Activated CD4-positive, alpha-beta T cell treated with anti-CD3 and anti-CD28 coated beads, Interleukin-2, amount 10 ng/mL, durations not matched to agents 24 days and 14 days (primary cell): ENCODE results near the gene RPS6KA2. TPM values are rescaled to one million over a fixed set of nuclear protein-coding genes. Genes with fewer than 3 reads are reported as not detected.

Experiments used
- DNase-seq: peaks from one replicate; pipeline ENCODE4 v3.0.0; 2022
- H3K27ac Mint-ChIP-seq: one replicate; pipeline ENCODE4 v1.8.0; 2022; ENCODE audit warnings: mild to moderate bottlenecking, mixed read lengths
- H3K27me3 Mint-ChIP-seq: one replicate; pipeline ENCODE4 v1.8.0; 2022; ENCODE audit warnings: mixed read lengths
- H3K36me3 Mint-ChIP-seq: one replicate; pipeline ENCODE4 v1.8.0; 2022; ENCODE audit warnings: low read depth, mild to moderate bottlenecking, mixed read lengths
- H3K4me1 Mint-ChIP-seq: one replicate; pipeline ENCODE4 v1.8.0; 2021; ENCODE audit warnings: mixed read lengths
- H3K4me3 Mint-ChIP-seq: one replicate; pipeline ENCODE4 v1.8.0; 2022; ENCODE audit warnings: mild to moderate bottlenecking, moderate library complexity, mixed read lengths
- H3K9me3 Mint-ChIP-seq: one replicate; pipeline ENCODE4 v1.8.0; 2021; ENCODE audit warnings: mixed read lengths
- intact Hi-C: fragments of 100-400 bp; cut with micrococcal nuclease; formaldehyde crosslinking; loops from one replicate; pipeline ENCODE4 v1.15.1; 2023
- total RNA-seq: library from RNA; stranded (reverse); gene quantifications from 2 replicates; pipeline ENCODE4 v1.2.3, GENCODE V29; 2022

Gene RPS6KA2
- total RNA-seq, 1 donor from 2014 or later = 2.8 TPM

GRCh38 chr6:166478782-166479592 lies 148.1 kb downstream of the RPS6KA2 start:
- no peaks in the 10 kb centered on the region for H3K9me3 Mint-ChIP-seq
- no peak overlapping the region for H3K4me3 Mint-ChIP-seq
- H3K36me3 Mint-ChIP-seq = no peaks in the 10 kb centered on the region
- no peak overlapping the region for H3K27ac Mint-ChIP-seq
- no peaks in the 10 kb centered on the region for H3K27me3 Mint-ChIP-seq
- intact Hi-C loops = no loop called here
- H3K4me1 Mint-ChIP-seq = no peaks in the 10 kb centered on the region
- DNase-seq = no peak

- intact Hi-C loops = no loop called here
- DNase-seq = no peak
- Mint-ChIP-seq H3K36me3 (no peaks in the 10 kb centered on the region), H3K27me3 (no peaks in the 10 kb centered on the region), H3K4me1 (no peaks in the 10 kb centered on the region), H3K9me3 (no peaks in the 10 kb centered on the region), H3K4me3 (no peak overlapping the region), H3K27ac (no peak overlapping the region)
These were observed 149.2 kb downstream of the RPS6KA2 start for GRCh38 chr6:166477647-166478365.

DNA sequence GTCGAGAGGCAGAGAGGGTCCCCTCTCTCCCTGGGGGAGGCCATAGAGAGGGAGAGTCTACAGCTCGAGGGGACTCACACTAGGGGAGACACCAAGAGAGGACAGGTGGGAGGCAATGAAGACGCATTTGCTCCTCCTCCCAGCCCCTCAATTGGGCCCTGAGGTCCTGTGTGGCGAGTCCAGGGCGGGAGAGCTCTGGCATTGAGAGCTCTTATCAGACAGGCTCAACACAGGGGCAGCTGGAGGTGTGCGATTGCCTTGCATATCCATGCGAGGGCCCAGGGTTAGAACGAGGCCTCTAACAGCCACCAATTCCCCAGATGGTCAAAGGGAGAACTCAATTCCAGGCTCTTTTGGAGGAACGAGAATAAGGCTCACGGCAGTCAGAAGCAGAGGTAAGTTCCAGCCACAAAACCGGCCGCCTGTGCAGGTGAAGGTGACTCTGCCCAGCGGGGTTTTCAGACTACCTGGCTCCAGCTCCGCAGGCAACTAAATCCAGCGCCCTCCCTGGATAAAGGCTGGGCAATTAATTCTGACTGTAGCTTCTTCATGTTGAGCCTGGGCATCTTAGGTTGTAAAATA lies 150.3 kb downstream of the RPS6KA2 start:
- H3K27ac Mint-ChIP-seq = no peak overlapping the region
- no peaks in the 10 kb centered on the region for H3K36me3 Mint-ChIP-seq
- H3K4me3 Mint-ChIP-seq = no peak overlapping the region
- intact Hi-C loops = no loop called here
- no peak for DNase-seq
- H3K9me3 Mint-ChIP-seq = no peaks in the 10 kb centered on the region
- no peaks in the 10 kb centered on the region for H3K27me3 Mint-ChIP-seq
- H3K4me1 Mint-ChIP-seq = no peaks in the 10 kb centered on the region

GRCh38 chr6:166476061-166476591 lies 150.9 kb downstream of the RPS6KA2 start:
- no peaks in the 10 kb centered on the region for H3K27me3 Mint-ChIP-seq
- H3K4me3 Mint-ChIP-seq = no peak overlapping the region
- H3K36me3 Mint-ChIP-seq = no peaks in the 10 kb centered on the region
- no peak overlapping the region for H3K27ac Mint-ChIP-seq
- no peak for DNase-seq
- intact Hi-C loops = no loop called here
- H3K9me3 Mint-ChIP-seq = no peaks in the 10 kb centered on the region
- H3K4me1 Mint-ChIP-seq = no peaks in the 10 kb centered on the region

GRCh38 chr6:166474721-166475565 lies 152.1 kb downstream of the RPS6KA2 start:
- H3K9me3 Mint-ChIP-seq = no peaks in the 10 kb centered on the region
- intact Hi-C loops = no loop called here
- no peaks in the 10 kb centered on the region for H3K36me3 Mint-ChIP-seq
- no peak for DNase-seq
- H3K4me1 Mint-ChIP-seq = no peaks in the 10 kb centered on the region
- H3K4me3 Mint-ChIP-seq = no peak overlapping the region
- no peaks in the 10 kb centered on the region for H3K27me3 Mint-ChIP-seq
- no peak overlapping the region for H3K27ac Mint-ChIP-seq

GRCh38 chr6:166473886-166474571 lies 153.0 kb downstream of the RPS6KA2 start:
- Mint-ChIP-seq H3K4me1 (no peaks in the 10 kb centered on the region), H3K9me3 (no peaks in the 10 kb centered on the region), H3K4me3 (no peak overlapping the region), H3K36me3 (no peaks in the 10 kb centered on the region), H3K27me3 (no peaks in the 10 kb centered on the region), H3K27ac (no peak overlapping the region)
- intact Hi-C loops = no loop called here
- no peak for DNase-seq

DNA sequence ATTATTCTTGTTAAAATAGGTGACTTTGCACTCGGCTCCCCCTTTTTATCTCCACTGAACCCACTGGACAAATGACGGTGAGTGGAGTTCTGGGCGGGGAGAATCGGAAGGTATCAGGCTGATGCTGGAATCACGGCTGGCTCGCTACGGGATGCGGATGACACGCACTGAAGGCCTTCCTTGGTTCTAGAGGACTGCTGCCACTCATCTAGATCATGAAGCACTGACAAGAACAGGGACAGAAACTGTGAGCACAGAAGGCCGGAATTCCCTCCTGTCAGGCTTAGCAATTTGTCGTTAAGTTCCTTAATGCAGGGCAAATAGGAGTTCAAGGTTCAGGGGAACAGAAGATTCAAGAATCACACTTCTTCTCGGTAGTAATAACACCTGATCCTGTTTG lies 154.4 kb downstream of the RPS6KA2 start:
- H3K4me1 Mint-ChIP-seq = no peaks in the 10 kb centered on the region
- no peak overlapping the region for H3K4me3 Mint-ChIP-seq
- H3K9me3 Mint-ChIP-seq = no peaks in the 10 kb centered on the region
- no peak for DNase-seq
- H3K27ac Mint-ChIP-seq = no peak overlapping the region
- H3K27me3 Mint-ChIP-seq = no peaks in the 10 kb centered on the region
- intact Hi-C loops = no loop called here
- H3K36me3 Mint-ChIP-seq = no peaks in the 10 kb centered on the region

GRCh38 chr6:166471797-166472260 lies 155.2 kb downstream of the RPS6KA2 start:
- no peak for DNase-seq
- H3K4me1 Mint-ChIP-seq = no peaks in the 10 kb centered on the region
- intact Hi-C loops = no loop called here
- H3K9me3 Mint-ChIP-seq = no peaks in the 10 kb centered on the region
- no peaks in the 10 kb centered on the region for H3K27me3 Mint-ChIP-seq
- no peak overlapping the region for H3K27ac Mint-ChIP-seq
- H3K4me3 Mint-ChIP-seq = no peak overlapping the region
- no peaks in the 10 kb centered on the region for H3K36me3 Mint-ChIP-seq

- no peak overlapping the region for H3K4me3 Mint-ChIP-seq
- H3K4me1 Mint-ChIP-seq = no peaks in the 10 kb centered on the region
- no peaks in the 10 kb centered on the region for H3K9me3 Mint-ChIP-seq
- no peaks in the 10 kb centered on the region for H3K36me3 Mint-ChIP-seq
- DNase-seq = no peak
- no peak overlapping the region for H3K27ac Mint-ChIP-seq
- intact Hi-C loops = no loop called here
- H3K27me3 Mint-ChIP-seq = no peaks in the 10 kb centered on the region
These were observed 156.1 kb downstream of the RPS6KA2 start for GRCh38 chr6:166470863-166471410.

GRCh38 chr6:166470029-166470862 lies 156.8 kb downstream of the RPS6KA2 start:
- H3K9me3 Mint-ChIP-seq = no peaks in the 10 kb centered on the region
- H3K27me3 Mint-ChIP-seq = no peaks in the 10 kb centered on the region
- H3K4me1 Mint-ChIP-seq = no peaks in the 10 kb centered on the region
- H3K4me3 Mint-ChIP-seq = no peak overlapping the region
- DNase-seq = no peak
- intact Hi-C loops = no loop called here
- no peak overlapping the region for H3K27ac Mint-ChIP-seq
- H3K36me3 Mint-ChIP-seq = no peaks in the 10 kb centered on the region

DNA sequence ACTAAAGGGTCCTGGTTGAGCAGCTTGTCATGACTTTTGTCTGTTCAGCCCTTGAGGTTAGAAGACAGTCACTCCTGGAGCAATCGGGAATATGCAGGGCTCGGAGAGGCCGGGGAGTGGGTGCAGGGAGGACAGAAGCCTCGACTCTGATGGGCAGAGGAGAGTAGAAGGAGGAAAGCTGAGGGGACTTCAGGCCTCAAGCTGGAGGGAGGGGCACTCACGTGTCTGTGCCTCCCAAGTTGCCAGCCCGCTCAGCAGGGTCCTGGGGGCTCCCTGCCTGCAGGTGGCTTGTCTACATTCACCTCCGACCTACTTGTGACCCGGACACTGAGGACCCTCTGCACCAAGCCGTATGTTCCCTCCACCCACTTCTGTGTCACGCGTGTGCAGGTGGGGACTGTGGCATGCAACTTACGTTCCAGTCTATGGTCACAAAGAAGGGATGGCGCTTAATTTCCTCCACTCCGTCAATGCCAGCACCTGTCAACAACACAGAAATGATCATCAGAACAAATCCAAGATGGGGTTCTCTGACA lies 157.6 kb downstream of the RPS6KA2 start:
- no peaks in the 10 kb centered on the region for H3K9me3 Mint-ChIP-seq
- H3K27me3 Mint-ChIP-seq = no peaks in the 10 kb centered on the region
- H3K4me1 Mint-ChIP-seq = no peaks in the 10 kb centered on the region
- H3K36me3 Mint-ChIP-seq = no peaks in the 10 kb centered on the region
- H3K4me3 Mint-ChIP-seq = no peak overlapping the region
- DNase-seq = no peak
- intact Hi-C loops = no loop called here
- H3K27ac Mint-ChIP-seq = no peak overlapping the region

DNA sequence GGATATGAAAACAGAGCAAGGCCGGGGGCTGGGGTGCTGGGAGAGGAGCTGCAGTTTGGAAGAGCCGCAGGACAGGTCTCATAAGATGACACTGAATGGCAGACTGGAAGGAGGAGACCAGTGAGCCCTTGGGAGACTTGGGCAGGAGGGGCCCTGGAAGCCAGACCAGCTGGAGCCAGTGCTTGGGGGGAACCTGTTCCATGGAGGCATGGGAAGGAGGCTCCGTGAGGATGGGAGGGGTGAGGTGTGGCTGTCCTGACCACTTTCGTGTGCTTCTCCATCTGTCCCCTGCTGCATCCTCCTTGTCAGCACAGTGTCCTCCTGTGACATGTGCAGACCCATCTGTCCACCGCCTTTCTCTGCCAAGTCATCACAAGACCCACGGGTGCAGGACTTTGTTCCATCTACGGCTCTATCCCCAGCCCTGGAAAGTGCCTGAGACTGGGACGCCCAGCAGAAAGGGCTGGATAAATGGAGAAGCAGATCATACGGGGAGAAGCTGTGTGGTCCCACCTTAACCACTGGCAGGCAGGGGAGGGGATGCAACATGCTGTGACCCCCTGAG lies 159.5 kb downstream of the RPS6KA2 start:
- Mint-ChIP-seq H3K36me3 (no peaks in the 10 kb centered on the region), H3K4me3 (no peak overlapping the region), H3K9me3 (no peaks in the 10 kb centered on the region), H3K27me3 (no peaks in the 10 kb centered on the region), H3K4me1 (no peaks in the 10 kb centered on the region), H3K27ac (no peak overlapping the region)
- no peak for DNase-seq
- intact Hi-C loops = no loop called here
